ENCODE measurements around the gene PTBP1.

PTBP1 gene

DNA sequence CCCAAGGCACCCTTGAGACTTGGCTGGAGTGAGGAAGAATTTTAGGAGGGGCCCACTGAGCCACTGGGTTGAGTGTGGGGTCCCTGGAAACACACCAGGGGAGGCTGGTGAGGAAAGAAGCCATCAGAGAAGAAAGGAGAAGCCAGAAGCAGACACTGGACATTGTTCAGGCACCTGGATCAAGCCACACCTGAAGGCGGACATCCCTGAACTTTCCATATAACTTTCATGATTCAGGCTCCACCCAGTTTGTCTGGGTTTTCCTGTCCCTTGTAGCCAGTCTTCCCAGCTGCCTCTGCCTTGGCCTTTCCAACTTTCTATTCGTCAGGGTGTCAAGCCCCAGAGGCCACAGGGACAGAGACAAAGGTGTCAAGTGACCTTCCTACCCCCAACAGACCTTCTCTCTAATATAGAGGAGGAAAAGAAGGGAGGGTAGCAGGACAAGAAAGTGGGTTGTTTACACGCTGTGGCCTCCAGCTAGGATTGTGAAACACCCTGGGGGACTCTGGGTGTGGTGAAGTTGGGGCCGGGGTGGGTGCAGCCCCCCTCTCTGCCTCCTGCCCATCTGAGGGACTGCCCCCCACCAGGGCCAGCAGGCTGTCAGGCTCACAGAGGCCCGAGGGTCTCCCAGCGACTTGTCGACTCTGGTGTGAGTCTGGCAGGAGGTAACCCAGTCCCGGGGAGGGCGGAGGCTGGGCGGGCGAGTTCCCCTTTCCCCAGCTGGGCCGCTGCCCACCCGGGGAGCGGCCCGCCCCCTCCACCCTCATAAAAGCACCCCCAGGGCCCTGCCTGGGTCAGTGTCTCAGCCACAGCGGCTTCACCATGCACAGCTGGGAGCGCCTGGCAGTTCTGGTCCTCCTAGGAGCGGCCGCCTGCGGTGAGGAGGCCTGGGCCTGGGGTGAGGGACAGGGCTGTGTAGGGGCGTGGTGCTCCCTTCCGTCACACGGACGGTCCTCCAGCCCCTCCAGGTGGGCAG is 61.9 kb downstream of the PTBP1 start, which contains the start of gene CFD:
TSS of gene CFD (plus strand) at position 797 of the 976 bp plus-strand sequence. CDS start at position 823, 26 bp downstream.
- no peak for DNase-seq

DNA sequence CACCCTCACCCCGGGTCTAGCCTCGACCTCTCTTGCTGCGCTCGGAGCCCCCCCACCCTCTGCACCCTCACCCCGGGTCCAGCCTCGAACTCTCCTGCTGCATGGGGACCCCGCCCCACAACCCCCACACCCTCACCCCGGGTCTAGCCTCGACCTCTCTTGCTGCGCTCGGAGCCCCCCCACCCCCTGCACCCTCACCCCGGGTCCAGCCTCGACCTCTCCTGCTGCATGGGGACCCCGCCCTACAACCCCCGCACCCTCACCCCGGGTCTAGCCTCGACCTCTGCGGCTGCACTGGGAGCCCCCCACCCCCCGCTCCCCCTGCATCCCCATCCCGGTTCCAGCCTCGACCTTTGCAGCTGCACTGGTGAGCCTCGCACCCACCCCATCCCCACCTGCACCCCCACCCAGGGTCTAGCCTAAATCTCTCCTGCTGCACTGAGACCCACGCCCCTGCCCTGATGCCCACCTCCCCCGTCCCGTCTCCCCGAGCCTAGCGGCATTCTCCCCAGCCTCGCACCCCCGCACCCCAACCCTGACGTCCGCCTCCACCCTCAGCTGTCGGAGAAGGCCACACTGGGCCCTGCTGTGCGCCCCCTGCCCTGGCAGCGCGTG is 64.0 kb downstream of the PTBP1 start:
- no peak for DNase-seq
